Jurkat, Clone E6-1 (cell line): ENCODE data around the gene AEBP1.
A peak's percentile ranks its signal among the peaks of the same experiment; 100 is the strongest.

ENCODE experiments used
- DNase-seq: peaks from one replicate; pipeline ENCODE4 v3.0.0-alpha.2; 2011; ENCODE audit warnings: low read depth, low spot score
- H3K4me3 ChIP-seq: 2 replicates; pipeline ENCODE4 v1.5.1; 2011; ENCODE audit warnings: mild to moderate bottlenecking, low read length, control low read depth, moderate library complexity

The AEBP1 gene

GRCh38 chr7:44065431-44066110, 38.6 kb upstream of the AEBP1 start, which contains the start of gene PGAM2:
Gene PGAM2, minus strand, starts transcription at chr7:44065567. Its CDS starts 38 bp downstream, at chr7:44065529.
- H3K4me3 ChIP-seq, result no peak within 1 kb of the TSS
- DNase-seq, result no peak

GRCh38 chr7:44066111-44066460, 38.1 kb upstream of the AEBP1 start:
- no peak overlapping the region for H3K4me3 ChIP-seq
- DNase-seq, result no peak

- no peak for DNase-seq
- no peak overlapping the region for H3K4me3 ChIP-seq
These were observed 37.6 kb upstream of the AEBP1 start for GRCh38 chr7:44066494-44067063.

GRCh38 chr7:44067064-44067951, 36.8 kb upstream of the AEBP1 start:
- DNase-seq, result no peak
- H3K4me3 ChIP-seq, result no peak overlapping the region

GRCh38 chr7:44068054-44068453, 36.1 kb upstream of the AEBP1 start:
- no peak overlapping the region for H3K4me3 ChIP-seq
- no peak for DNase-seq

GRCh38 chr7:44071726-44072363, 32.3 kb upstream of the AEBP1 start:
- no peak for DNase-seq

GRCh38 chr7:44072364-44073231, 31.5 kb upstream of the AEBP1 start:
- no peak overlapping the region for H3K4me3 ChIP-seq
- no peak for DNase-seq

More at GRCh38 chr7:44071726-44072363, 32.3 kb upstream of the AEBP1 start:
- H3K4me3 ChIP-seq, result no peak overlapping the region

GRCh38 chr7:44073664-44074348, 30.3 kb upstream of the AEBP1 start:
- no peak overlapping the region for H3K4me3 ChIP-seq
- no peak for DNase-seq

- no peak for DNase-seq
These were observed 29.8 kb upstream of the AEBP1 start for GRCh38 chr7:44074349-44074695.

GRCh38 chr7:44075296-44076075, 28.7 kb upstream of the AEBP1 start:
- H3K4me3 ChIP-seq, result no peak overlapping the region
- no peak for DNase-seq

More at GRCh38 chr7:44074349-44074695, 29.8 kb upstream of the AEBP1 start:
- no peak overlapping the region for H3K4me3 ChIP-seq

- H3K4me3 ChIP-seq, result no peak overlapping the region
- no peak for DNase-seq
These were observed 27.8 kb upstream of the AEBP1 start for GRCh38 chr7:44076101-44076895.

- no peak for DNase-seq
- no peak overlapping the region for H3K4me3 ChIP-seq
These were observed 27.1 kb upstream of the AEBP1 start for GRCh38 chr7:44077061-44077460.

GRCh38 chr7:44077681-44078091, 26.5 kb upstream of the AEBP1 start:
- DNase-seq, result peak; percentile 62

GRCh38 chr7:44078521-44078920, 25.6 kb upstream of the AEBP1 start:
- no peak overlapping the region for H3K4me3 ChIP-seq
- DNase-seq, result no peak

More at GRCh38 chr7:44077681-44078091, 26.5 kb upstream of the AEBP1 start:
- peak overlapping the region; percentile 9 for H3K4me3 ChIP-seq

- DNase-seq, result no peak
- H3K4me3 ChIP-seq, result no peak overlapping the region; the same call in 1 of the 2 replicates
These were observed 24.7 kb upstream of the AEBP1 start for GRCh38 chr7:44079331-44080021.

GRCh38 chr7:44080118-44080517, 24.0 kb upstream of the AEBP1 start:
- DNase-seq, result no peak
- peak overlapping the region; percentile 23 for H3K4me3 ChIP-seq
